ENCODE results near the gene NPFFR1. TPM values are rescaled to one million over a fixed set of nuclear protein-coding genes. Genes with fewer than 3 reads are reported as not detected.

The NPFFR1 gene
- total RNA-seq, 1 donor from 2014 or later, result not detected

DNA sequence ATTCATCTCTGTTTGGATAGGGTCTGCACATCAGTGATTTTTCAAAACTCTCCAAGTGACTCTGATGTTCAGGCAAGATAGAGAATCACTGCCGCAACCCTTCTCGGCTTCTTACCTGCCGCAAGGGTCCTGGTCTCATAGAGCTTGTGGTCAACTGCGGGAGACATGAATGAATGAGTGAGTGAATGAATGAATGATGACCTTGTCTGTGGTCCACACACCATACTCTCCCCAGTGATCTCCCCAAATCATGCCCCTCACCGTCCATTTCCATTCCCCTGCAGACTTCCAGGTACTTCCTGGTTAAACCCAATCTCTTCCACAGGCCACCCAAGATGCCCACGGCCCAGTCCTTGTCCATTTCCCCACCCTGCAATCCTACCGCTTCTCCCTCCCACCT is 5.9 kb upstream of the NPFFR1 start:
- DNase-seq (ENCODE audit: low spot score) (no peak), ATAC-seq (no peak)

DNA sequence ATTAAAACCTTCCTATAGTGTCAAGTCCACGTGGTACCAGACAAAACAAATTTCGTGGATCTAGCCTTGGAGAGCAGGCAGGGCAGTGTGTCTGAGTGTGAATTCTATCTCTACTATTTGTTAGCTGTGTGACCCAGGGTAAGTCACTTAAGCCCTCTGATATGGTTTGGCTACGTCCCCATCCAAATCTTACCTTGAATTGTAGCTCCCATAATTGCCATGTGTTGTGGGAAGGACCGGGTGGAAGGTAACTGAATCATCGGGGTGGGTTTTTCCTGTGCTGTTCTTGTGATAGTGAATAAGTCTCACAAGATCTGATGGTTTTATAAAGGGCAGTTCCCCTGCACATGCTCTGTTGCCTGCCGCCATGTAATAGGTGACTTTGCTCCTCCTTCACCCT is 2.8 kb upstream of the NPFFR1 start:
- DNase-seq (ENCODE audit: low spot score) (no peak), ATAC-seq (no peak)

DNA sequence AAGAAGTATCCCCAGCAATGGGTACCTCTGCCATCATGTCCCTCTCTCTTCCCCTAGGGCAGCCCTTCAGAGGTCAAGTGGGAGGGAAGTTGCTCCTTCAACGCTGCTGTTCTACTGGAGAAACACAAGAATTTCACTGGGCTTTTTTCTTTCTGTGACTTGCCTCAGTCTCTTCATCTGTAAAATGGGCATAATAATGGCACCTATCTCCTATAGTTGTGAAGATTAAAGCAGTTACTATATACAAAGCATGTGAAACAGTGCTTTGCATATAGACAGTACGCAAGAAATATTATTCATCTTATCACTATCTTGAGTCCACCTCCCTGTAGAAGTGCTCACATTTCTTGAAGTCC is 1.6 kb upstream of the NPFFR1 start:
- ATAC-seq (no peak), DNase-seq (ENCODE audit: low spot score) (no peak)

DNA sequence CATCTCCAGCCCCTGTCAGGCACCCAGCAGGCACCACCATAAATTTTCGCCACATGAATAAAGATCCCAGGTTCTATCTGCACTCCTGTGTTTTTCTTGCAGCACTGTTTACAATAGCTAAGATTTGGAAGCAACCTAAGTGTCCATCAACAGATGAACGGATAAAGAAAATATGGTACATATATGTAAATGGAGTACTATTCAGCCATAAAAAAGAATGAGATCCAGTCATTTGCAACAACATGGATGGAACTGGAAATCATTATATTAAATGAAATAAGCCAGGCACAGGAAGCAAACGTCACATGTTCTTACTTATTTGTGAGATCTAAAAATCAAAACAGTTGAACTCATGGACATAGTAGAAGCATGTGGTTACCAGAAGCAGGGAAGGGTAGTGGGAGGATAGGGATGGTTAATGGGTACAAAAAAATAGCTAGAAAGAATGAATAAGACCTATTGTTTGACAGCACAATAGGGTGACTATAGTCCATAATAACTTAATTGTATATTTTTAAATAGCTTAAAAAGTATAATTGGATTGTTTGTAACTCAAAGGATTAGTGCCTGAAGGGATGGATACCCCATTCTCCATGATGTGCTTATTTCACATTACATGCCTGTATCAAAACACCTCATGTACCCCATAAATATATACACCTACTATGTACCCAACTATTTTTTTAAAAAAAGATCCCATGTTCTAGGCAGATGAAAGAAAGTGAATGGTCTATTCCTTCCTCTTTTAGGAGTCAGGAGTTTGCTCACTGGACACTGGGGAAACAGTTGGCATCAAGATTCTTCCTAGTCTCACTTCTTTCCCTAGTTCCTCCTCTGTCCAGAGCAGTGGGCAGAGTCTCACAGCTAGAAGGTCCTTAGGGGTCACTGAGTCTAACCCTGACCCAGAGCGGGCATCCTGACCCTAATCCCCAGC is 1.0 kb upstream of the NPFFR1 start:
- DNase-seq (ENCODE audit: low spot score) (no peak), ATAC-seq (no peak)

DNA sequence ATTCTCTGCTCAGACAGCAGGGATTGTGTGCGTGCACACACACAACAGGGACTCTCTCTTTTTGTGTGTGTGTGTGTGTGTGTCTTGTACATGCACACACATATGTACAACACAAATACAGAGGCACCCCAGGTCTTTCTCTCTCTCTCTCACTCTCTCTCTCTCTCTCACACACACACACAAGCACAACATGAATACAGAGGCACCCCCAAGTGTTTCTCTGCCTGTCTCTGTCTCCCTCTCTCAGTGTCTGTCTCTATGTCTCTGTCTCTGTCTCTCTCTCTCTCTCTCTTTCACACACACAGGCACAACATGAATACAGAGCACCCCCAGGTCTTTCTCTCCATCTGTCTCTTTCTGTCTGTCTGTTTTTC is 746 bp downstream of the NPFFR1 start:
- DNase-seq (ENCODE audit: low spot score) (no peak), ATAC-seq (no peak)

DNA sequence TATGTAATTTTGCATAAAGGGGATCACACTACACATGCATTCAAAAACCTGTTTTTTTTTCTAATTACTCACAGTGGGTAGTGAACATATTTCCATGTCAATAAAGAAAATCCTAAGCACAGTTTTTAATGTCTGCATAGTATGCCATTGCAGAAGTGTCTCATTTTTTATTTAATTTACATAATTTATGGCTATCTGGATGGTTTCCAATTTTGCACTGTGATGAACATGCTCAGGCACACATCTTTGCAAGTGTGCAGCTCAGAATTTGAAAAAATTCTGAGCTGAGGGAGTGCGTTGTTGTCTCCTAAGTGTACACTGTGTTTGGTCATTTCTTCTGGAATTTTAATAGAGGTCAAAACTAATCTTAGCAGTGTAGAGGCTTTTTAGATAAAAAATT is 2.2 kb downstream of the NPFFR1 start:
- ATAC-seq (no peak), DNase-seq (ENCODE audit: low spot score) (no peak)

DNA sequence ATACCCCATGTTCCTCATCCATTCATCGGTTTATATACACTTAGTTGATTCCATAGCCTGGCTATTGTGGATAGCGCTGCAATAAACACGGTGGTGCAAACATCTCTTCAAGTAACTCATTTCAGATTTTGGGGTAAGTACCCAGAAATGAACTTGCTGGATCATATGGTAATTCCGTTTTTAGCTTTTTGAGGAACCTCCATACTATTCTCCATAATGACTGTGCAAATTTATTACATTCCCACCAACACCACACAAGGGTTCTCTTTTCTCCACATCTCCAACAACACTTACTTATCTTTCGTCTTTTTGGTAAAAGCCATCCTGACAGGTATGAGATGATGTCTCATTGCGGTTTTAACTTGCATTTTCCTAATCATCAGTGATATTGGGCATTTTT is 3.7 kb downstream of the NPFFR1 start:
- ATAC-seq (no peak), DNase-seq (ENCODE audit: low spot score) (no peak)

DNA sequence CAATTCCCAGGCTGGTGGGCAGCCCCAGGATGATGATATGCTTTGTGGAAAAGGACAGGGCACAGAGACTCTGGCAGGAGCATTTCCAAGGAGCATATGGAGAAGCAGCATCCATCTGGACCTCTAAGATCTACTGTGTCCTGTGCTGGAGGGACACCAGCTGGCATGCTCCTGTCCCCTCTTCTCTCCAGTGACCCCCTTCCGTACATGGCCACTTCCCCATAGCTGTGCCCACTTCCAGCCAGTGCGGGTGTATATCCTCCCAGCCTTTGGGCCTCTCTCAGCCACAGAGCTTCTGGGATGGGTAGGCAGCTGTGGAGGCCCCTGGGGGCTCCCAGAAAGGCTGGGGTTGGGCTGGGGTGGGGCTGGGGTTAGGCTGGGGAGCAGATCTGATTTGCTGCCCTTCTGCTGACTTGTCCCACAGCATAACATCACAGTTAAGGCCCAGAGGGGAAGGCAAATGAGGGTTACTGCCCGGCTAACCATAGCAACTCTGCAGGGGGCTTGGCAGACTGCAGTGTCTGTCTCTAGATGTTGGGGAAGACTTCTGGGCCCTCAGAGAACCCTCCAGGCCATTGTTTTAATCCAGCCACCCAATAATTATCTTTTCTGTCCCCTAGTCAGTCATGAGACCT is 6.3 kb downstream of the NPFFR1 start:
- DNase-seq (ENCODE audit: low spot score), result no peak
- ATAC-seq, result no peak

DNA sequence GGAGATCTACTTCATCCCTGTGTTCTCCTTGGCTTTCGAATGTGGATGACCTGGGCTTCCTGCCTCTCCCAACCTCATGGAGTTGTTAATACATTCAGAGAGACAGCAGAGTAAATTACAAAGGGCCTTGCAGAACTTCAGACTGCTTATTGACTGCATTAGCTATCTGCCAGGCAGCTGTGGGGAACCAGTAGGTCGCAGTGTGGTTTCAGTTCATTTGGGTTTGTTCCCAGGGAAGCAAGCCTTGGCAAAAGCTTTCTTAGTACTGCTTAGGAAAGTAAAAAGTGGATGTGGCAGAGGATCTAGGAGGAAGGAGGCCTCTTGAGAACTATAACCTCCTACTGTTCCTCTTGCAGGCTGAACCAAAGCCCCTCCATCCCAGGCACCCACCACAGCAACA is 9.2 kb downstream of the NPFFR1 start:
- peak; percentile 57 for ATAC-seq
- no peak for DNase-seq (ENCODE audit: low spot score)

DNA sequence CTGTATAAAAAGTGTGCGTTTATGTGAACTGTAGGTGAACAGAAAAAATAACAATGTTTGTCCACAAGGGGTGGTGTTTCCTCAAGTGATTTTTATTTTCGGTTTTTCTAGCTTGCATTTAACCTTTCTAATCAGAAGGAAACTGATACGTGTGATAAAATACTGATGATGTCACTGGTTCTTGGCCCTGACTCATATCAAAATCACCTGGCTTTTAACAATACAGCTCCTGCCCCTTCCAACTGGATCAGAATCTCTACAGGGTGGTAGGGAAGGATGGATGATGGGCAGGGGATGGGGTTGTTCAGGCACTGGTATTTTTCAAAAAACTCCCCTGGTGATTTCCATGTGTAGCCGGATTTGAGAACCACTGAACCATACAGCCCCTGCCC is 10.9 kb downstream of the NPFFR1 start:
- peak; percentile 62 for ATAC-seq
- DNase-seq (ENCODE audit: low spot score), result no peak

DNA sequence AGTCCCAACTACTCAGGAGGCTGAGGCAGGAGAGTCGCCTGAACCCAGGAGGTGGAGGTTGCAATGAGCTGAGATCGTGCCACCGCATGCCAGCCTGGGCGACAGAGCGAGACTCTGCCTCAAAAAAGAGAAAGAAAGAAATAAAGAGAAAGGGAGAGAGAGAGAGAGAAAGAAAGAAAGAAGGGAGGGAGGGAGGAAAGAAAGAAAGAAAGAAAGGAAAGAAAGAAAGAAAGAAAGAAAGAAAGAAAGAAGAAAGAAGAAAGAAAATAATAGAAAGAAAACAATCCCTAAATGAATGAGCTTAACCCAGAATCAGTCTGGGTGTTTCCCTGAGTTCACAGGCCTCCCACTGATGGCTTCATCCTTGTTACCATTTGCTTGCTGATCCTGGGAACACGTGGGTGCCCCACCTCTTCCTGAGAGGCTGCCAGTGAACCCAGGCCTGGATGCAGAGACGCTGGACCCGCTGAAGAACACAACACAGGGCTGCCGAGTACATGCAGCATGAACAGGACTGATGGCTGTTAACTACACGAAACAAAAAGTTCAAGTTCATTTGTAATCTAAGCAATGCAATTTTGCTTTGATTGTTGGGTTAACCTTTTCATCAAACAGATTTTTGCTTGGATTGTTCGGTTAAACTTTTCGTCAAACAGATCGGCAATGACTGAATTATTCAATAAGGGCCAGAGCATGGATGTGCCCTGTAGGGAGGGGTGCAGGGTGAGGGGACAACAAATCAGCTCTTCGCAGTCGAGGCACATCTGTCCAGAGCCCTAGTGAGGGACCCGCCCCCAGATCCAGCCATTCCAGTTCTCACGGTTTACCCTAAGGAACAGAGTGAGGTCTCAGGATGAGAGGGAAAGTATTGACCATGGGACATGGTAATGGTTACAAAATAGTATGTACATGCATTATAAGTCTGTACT is 11.5 kb downstream of the NPFFR1 start:
- DNase-seq (ENCODE audit: low spot score), result no peak
- no peak for ATAC-seq

DNA sequence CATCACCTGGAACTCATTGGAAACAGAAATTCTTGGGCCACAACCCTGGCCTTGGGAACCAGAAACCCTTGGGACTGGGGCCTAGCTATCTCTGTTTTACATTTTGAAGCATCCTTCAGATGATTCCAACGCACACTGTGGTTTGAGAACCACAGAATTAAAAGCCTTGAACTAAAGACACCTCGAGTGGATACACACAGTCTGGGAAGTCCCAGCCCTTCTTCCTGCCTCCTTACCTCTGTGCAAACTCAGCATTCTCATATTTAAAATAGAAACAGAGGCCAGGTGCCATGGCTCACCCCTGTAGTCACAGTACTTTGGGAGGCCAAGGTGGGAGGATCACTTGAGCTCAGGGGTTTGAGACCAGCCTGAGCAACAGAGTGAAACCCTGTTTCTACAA is 12.9 kb downstream of the NPFFR1 start:
- DNase-seq (ENCODE audit: low spot score), result no peak
- ATAC-seq, result no peak

DNA sequence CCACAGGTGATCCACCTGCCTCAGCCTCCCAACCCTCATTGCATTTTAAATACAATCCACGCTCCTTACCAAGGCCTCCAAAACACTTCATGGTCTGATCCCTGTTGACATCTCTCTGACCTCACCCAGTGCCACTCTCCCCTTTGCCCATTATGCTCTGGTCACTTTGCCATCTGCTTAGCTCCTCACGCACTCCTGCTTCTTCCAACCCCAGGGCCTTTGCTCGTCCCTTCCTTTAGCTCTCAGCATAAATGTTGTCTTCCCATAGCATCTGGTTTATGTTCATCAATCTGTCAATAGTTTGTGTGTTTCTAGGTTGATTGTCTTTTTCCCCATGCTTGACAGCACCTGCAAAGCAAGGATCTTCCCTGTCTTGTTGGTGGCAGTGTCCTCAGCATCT is 14.1 kb downstream of the NPFFR1 start:
- no peak for ATAC-seq
- DNase-seq (ENCODE audit: low spot score), result no peak

DNA sequence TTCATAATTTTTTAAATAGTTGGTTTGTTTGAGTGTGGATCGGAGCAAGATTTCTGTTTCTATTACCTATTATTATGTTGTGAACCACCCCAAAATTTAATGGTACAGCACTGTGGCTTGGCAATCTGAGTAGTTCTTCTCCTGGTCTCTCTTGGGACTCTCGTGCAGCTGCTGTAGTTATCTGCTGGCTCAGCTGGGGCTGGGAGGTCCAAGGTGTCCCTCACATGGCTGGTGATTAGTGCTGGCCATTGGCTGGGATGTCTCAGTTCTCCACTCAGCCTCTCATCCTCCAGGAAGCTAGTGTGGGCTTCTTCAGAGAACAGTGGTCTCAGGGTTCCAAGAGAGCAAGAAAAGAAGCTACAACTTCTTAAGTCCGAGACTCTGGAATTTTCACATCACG is 15.4 kb downstream of the NPFFR1 start:
- DNase-seq (ENCODE audit: low spot score) (no peak), ATAC-seq (no peak)

DNA sequence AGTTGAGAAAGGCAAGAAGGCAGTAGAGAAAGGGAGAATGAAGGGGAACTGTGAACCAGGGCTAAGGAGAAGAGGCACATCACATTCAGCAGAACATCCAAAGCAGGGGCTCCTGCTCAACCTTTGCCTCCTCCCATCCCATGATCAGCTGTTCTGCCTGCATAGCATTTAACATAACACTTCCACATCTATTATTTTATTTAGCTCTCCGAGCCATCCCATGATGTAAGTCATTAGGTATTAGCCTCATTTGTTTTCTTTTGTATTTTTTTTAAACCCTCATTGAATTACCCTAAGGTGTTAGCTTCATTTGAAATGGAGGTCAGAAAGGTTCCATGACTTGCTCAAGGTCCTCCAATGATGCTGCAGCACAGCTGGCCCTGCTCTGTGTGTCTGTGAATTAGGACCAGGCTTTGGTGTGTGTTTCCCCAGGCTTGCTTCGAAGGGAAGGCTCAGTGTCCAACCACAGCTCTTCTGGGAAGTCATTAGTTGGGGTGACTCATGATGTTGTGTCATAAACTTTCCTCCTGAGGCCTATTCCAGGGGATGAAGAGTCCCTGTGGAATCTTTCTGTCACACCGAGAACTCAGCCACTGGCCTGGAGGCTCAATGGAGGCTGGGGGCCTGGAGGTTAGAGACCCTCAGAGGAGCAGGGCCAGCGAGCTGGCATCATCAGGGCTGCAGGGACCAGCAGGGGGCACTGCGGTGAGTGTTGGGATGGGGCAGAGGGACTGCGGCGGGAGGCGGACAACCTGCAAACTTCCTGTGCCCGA is 16.5 kb downstream of the NPFFR1 start:
- ATAC-seq, result no peak
- DNase-seq (ENCODE audit: low spot score), result no peak

DNA sequence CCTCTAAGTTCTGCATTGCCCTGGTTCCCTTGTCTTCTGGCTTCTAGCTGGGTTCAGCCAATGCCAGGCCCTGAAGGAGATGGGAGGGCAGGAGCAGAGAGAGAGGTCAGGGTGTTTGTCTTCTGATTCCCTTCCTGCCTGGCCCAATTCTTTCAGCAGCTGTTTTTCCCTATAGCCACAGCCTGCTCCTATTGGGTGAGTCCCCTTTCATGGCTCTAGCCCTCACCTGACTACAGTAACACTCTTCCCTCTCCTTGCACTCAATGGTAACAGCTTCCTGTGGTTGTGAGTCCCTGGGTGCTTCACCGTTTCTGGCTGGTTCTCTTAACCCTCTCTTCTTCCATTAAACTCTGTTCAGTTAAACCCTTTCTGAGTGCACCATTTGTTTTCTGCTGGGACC is 17.1 kb downstream of the NPFFR1 start:
- DNase-seq (ENCODE audit: low spot score) (no peak), ATAC-seq (no peak)

DNA sequence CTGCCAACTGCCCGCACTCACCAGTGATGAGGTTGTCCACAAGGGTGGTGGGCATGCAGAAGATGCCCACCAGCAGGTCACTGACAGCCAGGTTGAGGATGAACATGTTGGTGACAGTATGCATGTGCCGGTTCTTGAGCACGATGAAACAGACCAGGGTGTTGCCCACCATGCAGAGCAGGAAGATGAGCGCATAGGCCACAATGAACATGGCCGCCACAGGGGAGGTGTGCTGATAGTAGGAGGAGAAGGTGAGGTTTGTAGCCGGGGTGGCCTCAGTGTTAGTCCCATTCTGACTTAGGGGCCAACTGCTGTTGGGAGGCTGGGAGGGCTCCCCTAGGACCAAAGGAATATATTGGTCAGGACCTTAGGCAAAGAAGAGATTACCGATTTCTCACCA is 17.7 kb downstream of the NPFFR1 start:
- DNase-seq (ENCODE audit: low spot score), result no peak
- no peak for ATAC-seq

DNA sequence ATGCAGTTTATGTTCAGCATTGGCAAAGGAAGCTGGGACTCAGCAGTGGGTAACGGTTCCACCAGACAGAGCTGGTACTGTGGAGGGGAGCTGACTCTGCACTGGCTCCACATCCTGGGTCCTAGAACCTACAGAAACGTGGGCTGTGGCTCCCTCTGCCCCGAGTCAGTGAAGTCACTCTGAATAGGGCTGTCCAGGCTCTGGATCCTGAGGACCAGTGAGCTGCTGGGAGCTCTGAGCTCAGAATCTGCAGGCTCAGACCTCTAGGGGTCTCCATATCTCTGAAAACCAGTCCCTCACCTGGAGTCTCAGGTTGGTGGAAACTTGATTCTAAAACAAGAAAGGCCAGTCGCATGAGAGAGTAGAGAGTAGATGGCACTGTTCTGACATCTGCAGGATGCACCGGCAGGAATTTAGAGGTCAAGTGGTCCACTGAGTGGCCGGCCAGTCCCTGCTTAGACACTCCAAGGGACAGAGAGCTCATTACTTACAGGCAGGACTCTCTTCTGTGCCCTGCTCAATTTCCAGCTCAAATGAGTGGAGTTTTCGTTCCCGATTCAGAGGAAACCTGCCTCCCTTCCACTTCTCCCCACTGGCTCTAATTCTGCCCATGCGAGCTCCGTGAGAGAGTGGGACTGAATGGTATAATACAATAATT is 18.6 kb downstream of the NPFFR1 start:
- DNase-seq (ENCODE audit: low spot score), result no peak
- ATAC-seq, result peak; percentile 84

DNA sequence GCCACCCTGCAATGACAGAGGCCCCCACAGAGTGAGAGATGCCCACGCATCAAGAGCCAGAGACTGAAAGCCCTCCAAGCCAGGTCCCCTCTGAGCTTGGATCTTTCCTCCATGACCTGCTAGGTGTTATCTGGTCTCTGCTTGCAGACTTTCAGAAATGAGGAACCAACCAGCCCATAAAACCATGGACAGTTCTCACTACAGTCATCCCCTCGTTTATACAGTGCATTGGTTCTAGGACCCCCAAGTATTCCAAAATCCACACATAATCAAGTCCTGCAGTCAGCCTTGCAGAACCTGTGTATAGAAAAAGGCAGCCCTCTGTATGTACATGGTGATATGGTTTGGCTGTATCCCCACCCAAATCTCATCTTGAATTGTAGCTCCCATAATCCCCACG is 23.1 kb downstream of the NPFFR1 start:
- ATAC-seq (no peak), DNase-seq (ENCODE audit: low spot score) (no peak)

DNA sequence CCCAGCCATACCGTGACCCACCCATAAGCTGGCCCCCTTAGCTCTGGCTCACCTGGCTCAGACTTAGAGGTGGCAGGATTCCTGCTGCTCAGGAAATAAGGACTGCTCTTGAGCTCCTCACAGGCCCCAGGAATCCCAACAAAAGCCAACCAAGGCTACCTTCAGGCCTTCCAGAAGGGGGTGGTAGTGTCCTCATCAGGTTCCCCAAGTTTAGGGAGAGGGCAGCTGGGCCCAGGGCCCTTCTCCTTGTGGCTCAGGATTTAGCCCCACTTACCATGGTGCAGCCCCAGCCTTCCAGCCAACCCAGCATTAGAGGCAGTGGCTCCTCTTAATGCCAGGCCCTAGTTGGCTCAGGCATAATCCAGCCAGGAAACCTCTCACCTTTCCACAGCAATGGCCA is 23.5 kb downstream of the NPFFR1 start:
- ATAC-seq (no peak), DNase-seq (ENCODE audit: low spot score) (no peak)
